ENCODE measurements around the gene NES.
A peak's percentile ranks its signal among the peaks of the same experiment; 100 is the strongest.

NES gene

GRCh38 chr1:156676820-156677615 is at the start of gene NES:
Gene NES (minus strand): TSS chr1:156677407. CDS start chr1:156677264, 143 bp downstream.
- DNase-seq (ENCODE audit: low spot score) = no peak

GRCh38 chr1:156726549-156727226 is 49.5 kb upstream of the NES start:
- DNase-seq (ENCODE audit: low spot score) = peak; percentile 61

- peak; percentile 78 for DNase-seq (ENCODE audit: low spot score)
These were observed 48.6 kb upstream of the NES start for GRCh38 chr1:156725683-156726280.

GRCh38 chr1:156721535-156721934 is 44.3 kb upstream of the NES start:
- DNase-seq (ENCODE audit: low spot score) = no peak

- no peak for DNase-seq (ENCODE audit: low spot score)
These were observed 43.9 kb upstream of the NES start for GRCh38 chr1:156721131-156721530.

- DNase-seq (ENCODE audit: low spot score) = no peak
These were observed 40.1 kb upstream of the NES start for GRCh38 chr1:156717351-156717750.

- DNase-seq (ENCODE audit: low spot score) = no peak
These were observed 37.6 kb upstream of the NES start for GRCh38 chr1:156714830-156715229.

GRCh38 chr1:156712626-156713025 is 35.4 kb upstream of the NES start:
- DNase-seq (ENCODE audit: low spot score) = no peak

GRCh38 chr1:156711011-156711817 is 34.0 kb upstream of the NES start:
- DNase-seq (ENCODE audit: low spot score) = no peak

- no peak for DNase-seq (ENCODE audit: low spot score)
These were observed 32.7 kb upstream of the NES start for GRCh38 chr1:156709757-156710489.

- DNase-seq (ENCODE audit: low spot score) = no peak
These were observed 31.8 kb upstream of the NES start for GRCh38 chr1:156709031-156709430.

GRCh38 chr1:156708218-156708661 is 31.0 kb upstream of the NES start:
- no peak for DNase-seq (ENCODE audit: low spot score)

GRCh38 chr1:156707417-156708217 is 30.4 kb upstream of the NES start:
- DNase-seq (ENCODE audit: low spot score) = no peak

GRCh38 chr1:156706657-156707416 is 29.6 kb upstream of the NES start:
- DNase-seq (ENCODE audit: low spot score) = no peak

GRCh38 chr1:156705918-156706656 is 28.9 kb upstream of the NES start:
- peak; percentile 58 for DNase-seq (ENCODE audit: low spot score)

- DNase-seq (ENCODE audit: low spot score) = no peak
These were observed 28.2 kb upstream of the NES start, which contains the start of gene CRABP2 for GRCh38 chr1:156705321-156705917. Gene CRABP2 (minus strand): TSS chr1:156705583. CDS start chr1:156705446, 137 bp downstream.

- peak; percentile 21 for DNase-seq (ENCODE audit: low spot score)
These were observed 27.7 kb upstream of the NES start for GRCh38 chr1:156704930-156705320.

- DNase-seq (ENCODE audit: low spot score) = no peak
These were observed 27.0 kb upstream of the NES start for GRCh38 chr1:156704166-156704711.
